Endothelial cell of umbilical vein (primary cell): ENCODE results near the gene ANP32A. TPM values are rescaled to one million over a fixed set of nuclear protein-coding genes. Genes with fewer than 3 reads are reported as not detected.

Experiments used
- BruUV-seq: library from RNA; stranded (reverse); fragments of 400-500 nt; replicated peaks from 2 replicates; lab custom pipeline; 2021; lab: Mats Ljungman, UMichigan
- CTCF ChIA-PET: fragments of 300-600, 350-600 bp; sonication (Branson Sonifier 250); formaldehyde crosslinking; loops from one replicate; lab custom pipeline; 2021; ENCODE audit warnings: antibody characterized with exemption, inconsistent platforms; lab: Charles Lee
- POLR2A ChIA-PET: fragments of 300-600, 350-600 bp; sonication (Branson Sonifier 250); formaldehyde crosslinking; loops from one replicate; lab custom pipeline; 2021; ENCODE audit warnings: antibody characterized with exemption, inconsistent platforms; lab: Charles Lee
- DNase-seq: peaks from one replicate; pipeline ENCODE4 v3.0.0-alpha.2; 2011; ENCODE audit warnings: low read depth, low spot score
- FAIRE-seq: peaks from 2 replicates; lab custom pipeline; 2011; peaks lifted over from hg19 to GRCh38; lab: Jason Lieb, UNC
- H2AFZ ChIP-seq: 2 replicates; pipeline ENCODE4 v1.6.0; 2012; ENCODE audit warnings: low read depth, low read length, control low read depth, inconsistent platforms
- H3K27ac ChIP-seq: 2 replicates; pipeline ENCODE4 v1.5.1; 2011; ENCODE audit warnings: low read depth, mild to moderate bottlenecking, control low read depth, low read length, moderate library complexity; ENCODE audit not compliant: insufficient read depth
- H3K27me3 ChIP-seq, 2 experiments: 2 replicates each; pipeline versions ENCODE4 v1.6.0 to v1.6.1; 2011; ENCODE audit warnings: low read length in 2 of 2, mixed read lengths in 1 of 2; ENCODE audit not compliant: control insufficient read depth in 2 of 2, insufficient read depth in 2 of 2
- H3K36me3 ChIP-seq, 2 experiments: 2 replicates in 1 of 2; 3 replicates in 1 of 2; pipeline ENCODE4 v1.5.1; 2011; ENCODE audit warnings: low read length in 2 of 2, mild to moderate bottlenecking in 1 of 2, moderate library complexity in 1 of 2; ENCODE audit not compliant: control insufficient read depth in 2 of 2, insufficient read depth in 2 of 2; ENCODE audit errors: extremely low read depth in 1 of 2
- H3K4me1 ChIP-seq: 3 replicates; pipeline ENCODE4 v1.5.1; 2011; ENCODE audit warnings: mild to moderate bottlenecking, low read length; ENCODE audit not compliant: control insufficient read depth, insufficient read depth; ENCODE audit errors: extremely low read depth
- H3K4me2 ChIP-seq: 2 replicates; pipeline ENCODE4 v1.6.1; 2011; ENCODE audit warnings: low read length, control low read depth, mixed read lengths; ENCODE audit not compliant: insufficient read depth
- H3K4me3 ChIP-seq, 3 experiments: fragments of 200-600 bp in 1 of 3; sonication (generic), shearing (Covaris generic) in 1 of 3; replicated peaks in 1 of 3; 2 replicates each; pipeline ENCODE4 v1.5.1; 2011 to 2016; ENCODE audit warnings: control low read depth in 3 of 3, low read length in 3 of 3, mild to moderate bottlenecking in 2 of 3, inconsistent platforms in 1 of 3, low read depth in 1 of 3, moderate library complexity in 1 of 3; ENCODE audit not compliant: insufficient read depth in 1 of 3
- H3K79me2 ChIP-seq: 2 replicates; pipeline ENCODE4 v1.6.0; 2012; ENCODE audit warnings: low read length, inconsistent platforms; ENCODE audit not compliant: control insufficient read depth, insufficient read depth
- H3K9ac ChIP-seq: replicated peaks from 2 replicates; pipeline ENCODE3; 2011; ENCODE audit warnings: low read length, control low read depth; ENCODE audit not compliant: insufficient read depth; ENCODE audit errors: extremely low read depth
- H3K9me1 ChIP-seq: replicated peaks from 3 replicates; pipeline ENCODE4 v1.6.0; 2011; ENCODE audit warnings: mild to moderate bottlenecking, low read length; ENCODE audit not compliant: control insufficient read depth, insufficient read depth; ENCODE audit errors: extremely low read depth
- H3K9me3 ChIP-seq: replicated peaks from 2 replicates; pipeline ENCODE4 v1.5.1; 2012; ENCODE audit warnings: low read length, inconsistent platforms; ENCODE audit not compliant: control insufficient read depth, insufficient read depth
- H4K20me1 ChIP-seq: replicated peaks from 2 replicates; pipeline ENCODE3; 2011; ENCODE audit warnings: mild to moderate bottlenecking, low read length; ENCODE audit not compliant: control insufficient read depth, insufficient read depth; ENCODE audit errors: extremely low read depth
- EZH2 ChIP-seq: IDR thresholded peaks from 2 replicates; pipeline ENCODE4 v1.6.1; 2012; ENCODE audit warnings: borderline replicate concordance, low read depth, mild to moderate bottlenecking, moderate library complexity, low read length, inconsistent platforms; ENCODE audit not compliant: severe bottlenecking
- FOS ChIP-seq: IDR thresholded peaks from 2 replicates; pipeline ENCODE4 v1.6.1; 2011; ENCODE audit warnings: mild to moderate bottlenecking, low read length, moderate library complexity, borderline replicate concordance; ENCODE audit not compliant: insufficient read depth
- GATA2 ChIP-seq: IDR thresholded peaks from 2 replicates; pipeline ENCODE4 v1.7.0; 2011; ENCODE audit warnings: low read depth, mild to moderate bottlenecking, moderate library complexity, mixed read lengths, low read length; ENCODE audit not compliant: insufficient read length, insufficient read depth
- JUN ChIP-seq: IDR thresholded peaks from 2 replicates; pipeline ENCODE4 v1.6.1; 2011; ENCODE audit warnings: borderline replicate concordance, low read depth; ENCODE audit not compliant: insufficient read length, insufficient read depth
- MAX ChIP-seq: IDR thresholded peaks from 2 replicates; pipeline ENCODE4 v1.6.1; 2011; ENCODE audit not compliant: insufficient read depth, insufficient read length
- MYC ChIP-seq: IDR thresholded peaks from one replicate; pipeline ENCODE4 v1.6.1; 2011; ENCODE audit warnings: mild to moderate bottlenecking, low read depth, low read length
- POLR2A ChIP-seq: IDR thresholded peaks from 2 replicates; pipeline ENCODE4 v1.6.1; 2012; ENCODE audit warnings: low read depth, mild to moderate bottlenecking, control low read depth, low read length
- POLR2AphosphoS5 ChIP-seq: IDR thresholded peaks from 2 replicates; pipeline ENCODE4 v1.6.1; 2012; ENCODE audit warnings: low read depth, mild to moderate bottlenecking, control low read depth, low read length, moderate library complexity; ENCODE audit not compliant: insufficient read depth
- dilution Hi-C: fragments of 300-500 bp; cut with MboI; formaldehyde crosslinking; loops from one replicate; pipeline ENCODE4 v1.15.0; 2019; ENCODE audit warnings: low sequenced_read_pairs; ENCODE audit not compliant: extremely low pct_ligation_motif_present
- intact Hi-C: fragments of 100-400 bp; cut with micrococcal nuclease; formaldehyde crosslinking; loops from one replicate; pipeline ENCODE4 v1.10.0; 2022
- polyA plus RNA-seq, 4 experiments: library from polyadenylated mRNA; depleted of rRNA in 3 of 4; stranded (reverse) in 3 of 4; unstranded in 1 of 4; fragments of >200 nt; gene quantifications; 2 replicates each; pipeline versions ENCODE4 v1.2.1 to v1.2.3, GENCODE V29; 2011 to 2012; ENCODE audit warnings: missing spikeins in 1 of 4
- total RNA-seq: library from RNA; stranded (reverse); gene quantifications from 2 replicates; pipeline ENCODE4 v1.2.3, GENCODE V29; 2021
- TF ChIP-seq, protein P1 (sequence below), 2 donors: IDR thresholded peaks; 1 replicate in 1 of 2; 2 replicates in 1 of 2; pipeline ENCODE4 v1.5.1; 2011; ENCODE audit warnings: low read length in 2 of 2, mild to moderate bottlenecking in 2 of 2, moderate library complexity in 2 of 2, control low read depth in 1 of 2, inconsistent platforms in 1 of 2, low read depth in 1 of 2; ENCODE audit not compliant: insufficient read depth in 1 of 2; ENCODE audit errors: extremely low read depth in 1 of 2

The ANP32A gene
- total and polyA plus RNA-seq, 2 donors (not counting 3 experiments of a cell fraction or from before 2014, with no cell fraction given), result 37.9 to 169 TPM

DNA sequence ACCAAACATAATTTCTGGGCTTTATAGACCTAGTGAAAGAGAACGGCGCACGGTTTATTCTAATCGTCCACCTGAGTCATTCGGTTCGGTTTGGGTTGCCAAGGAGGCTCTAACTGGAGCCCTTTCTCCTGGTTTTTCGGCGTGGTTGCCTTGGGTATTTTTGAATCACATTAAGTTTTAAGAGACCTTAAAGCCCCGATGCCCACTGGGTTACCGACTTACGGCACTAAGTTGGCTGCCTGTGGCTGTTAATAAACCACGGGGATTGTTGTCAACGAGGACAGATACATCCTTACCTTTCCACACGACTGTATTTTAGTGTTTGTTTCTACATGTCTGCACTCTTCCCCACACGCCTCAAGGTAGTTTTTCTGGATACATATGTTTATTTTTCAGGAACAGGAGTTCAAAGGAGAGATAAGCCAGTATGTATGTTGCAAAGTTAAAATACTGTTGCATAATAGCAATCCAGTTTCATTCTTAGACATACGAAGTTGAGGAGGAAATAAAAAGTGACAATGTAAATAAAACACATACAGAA is 1.2 kb upstream of the ANP32A start:
- peak overlapping the region; percentile 8 for H3K9ac ChIP-seq
- no peaks in the 10 kb centered on the region for H4K20me1 ChIP-seq
- H3K4me2 ChIP-seq, result peak overlapping the region; percentile 89
- peaks cover 33% of the 10 kb centered on the region for H3K79me2 ChIP-seq
- DNase-seq (peak; percentile 33), FAIRE-seq (no peak)
- TF ChIP-seq EZH2 (no peak), POLR2AphosphoS5 (no peak), GATA2 (no peak), FOS (no peak), MAX (no peak), JUN (no peak), MYC (no peak), POLR2A (no peak)
- TF ChIP-seq, protein P1, sequence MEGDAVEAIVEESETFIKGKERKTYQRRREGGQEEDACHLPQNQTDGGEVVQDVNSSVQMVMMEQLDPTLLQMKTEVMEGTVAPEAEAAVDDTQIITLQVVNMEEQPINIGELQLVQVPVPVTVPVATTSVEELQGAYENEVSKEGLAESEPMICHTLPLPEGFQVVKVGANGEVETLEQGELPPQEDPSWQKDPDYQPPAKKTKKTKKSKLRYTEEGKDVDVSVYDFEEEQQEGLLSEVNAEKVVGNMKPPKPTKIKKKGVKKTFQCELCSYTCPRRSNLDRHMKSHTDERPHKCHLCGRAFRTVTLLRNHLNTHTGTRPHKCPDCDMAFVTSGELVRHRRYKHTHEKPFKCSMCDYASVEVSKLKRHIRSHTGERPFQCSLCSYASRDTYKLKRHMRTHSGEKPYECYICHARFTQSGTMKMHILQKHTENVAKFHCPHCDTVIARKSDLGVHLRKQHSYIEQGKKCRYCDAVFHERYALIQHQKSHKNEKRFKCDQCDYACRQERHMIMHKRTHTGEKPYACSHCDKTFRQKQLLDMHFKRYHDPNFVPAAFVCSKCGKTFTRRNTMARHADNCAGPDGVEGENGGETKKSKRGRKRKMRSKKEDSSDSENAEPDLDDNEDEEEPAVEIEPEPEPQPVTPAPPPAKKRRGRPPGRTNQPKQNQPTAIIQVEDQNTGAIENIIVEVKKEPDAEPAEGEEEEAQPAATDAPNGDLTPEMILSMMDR (IDR thresholded peaks at IDR 0.05; ENCODE audit: extremely low read depth in 1 of 2, insufficient read depth in 1 of 2, low read depth in 1 of 2, low read length in 2 of 2), result no peak
- POLR2A ChIA-PET, result no interaction called here
- H3K4me1 ChIP-seq, result peaks cover 14% of the 10 kb centered on the region
- dilution Hi-C loops (no loop called here), intact Hi-C loops (loop anchor here (1.0 to 5.0 kb wide), 2 partner anchors 57 to 270 kb away; no protein-coding TSS in a partner anchor)
- H2AFZ ChIP-seq, result no peak overlapping the region
- CTCF ChIA-PET, result interaction anchor here (0.6 to 0.7 kb wide), 2 partner anchors 20 to 53 kb away, joined by 3 read pairs; no protein-coding TSS in a partner anchor
- no TSS peak for BruUV-seq
- no peaks in the 10 kb centered on the region for H3K36me3 ChIP-seq
- H3K27ac ChIP-seq, result no peak overlapping the region
- no peaks in the 10 kb centered on the region for H3K9me3 ChIP-seq
- H3K27me3 ChIP-seq, result peaks cover 0 to 3% of the 10 kb centered on the region in 2 experiments
- H3K9me1 ChIP-seq, result no peaks in the 10 kb centered on the region
- H3K4me3 ChIP-seq, result peak overlapping the region; percentile 64 to 92 (median 84)
